ENCODE measurements around the gene CLEC10A.

DNA sequence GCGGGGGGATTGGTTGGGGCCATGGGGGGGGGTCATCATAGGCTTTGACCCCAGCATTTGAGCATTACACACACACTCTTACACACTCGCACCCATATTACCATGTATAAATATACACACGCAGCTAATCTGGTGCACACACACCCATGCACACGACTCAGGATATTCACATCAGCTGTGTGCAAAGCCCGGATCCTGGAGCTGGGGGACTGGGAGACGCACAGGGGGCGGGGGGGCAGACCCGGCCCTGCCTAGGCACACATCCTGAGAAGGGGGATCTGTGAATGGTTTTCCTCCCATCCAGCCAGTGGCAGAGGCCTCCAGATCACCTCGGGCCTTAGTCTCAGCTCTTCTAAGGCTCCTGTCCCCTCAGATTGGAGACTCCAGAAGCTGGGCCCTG is 28.9 kb upstream of the CLEC10A start:
- TF ChIP-seq POLR2A (IDR thresholded peaks at IDR 0.05; ENCODE audit: low read depth, low read length), result no peak
- TF ChIP-seq, protein P1, sequence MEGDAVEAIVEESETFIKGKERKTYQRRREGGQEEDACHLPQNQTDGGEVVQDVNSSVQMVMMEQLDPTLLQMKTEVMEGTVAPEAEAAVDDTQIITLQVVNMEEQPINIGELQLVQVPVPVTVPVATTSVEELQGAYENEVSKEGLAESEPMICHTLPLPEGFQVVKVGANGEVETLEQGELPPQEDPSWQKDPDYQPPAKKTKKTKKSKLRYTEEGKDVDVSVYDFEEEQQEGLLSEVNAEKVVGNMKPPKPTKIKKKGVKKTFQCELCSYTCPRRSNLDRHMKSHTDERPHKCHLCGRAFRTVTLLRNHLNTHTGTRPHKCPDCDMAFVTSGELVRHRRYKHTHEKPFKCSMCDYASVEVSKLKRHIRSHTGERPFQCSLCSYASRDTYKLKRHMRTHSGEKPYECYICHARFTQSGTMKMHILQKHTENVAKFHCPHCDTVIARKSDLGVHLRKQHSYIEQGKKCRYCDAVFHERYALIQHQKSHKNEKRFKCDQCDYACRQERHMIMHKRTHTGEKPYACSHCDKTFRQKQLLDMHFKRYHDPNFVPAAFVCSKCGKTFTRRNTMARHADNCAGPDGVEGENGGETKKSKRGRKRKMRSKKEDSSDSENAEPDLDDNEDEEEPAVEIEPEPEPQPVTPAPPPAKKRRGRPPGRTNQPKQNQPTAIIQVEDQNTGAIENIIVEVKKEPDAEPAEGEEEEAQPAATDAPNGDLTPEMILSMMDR (IDR thresholded peaks at IDR 0.05; ENCODE audit: extremely low read depth in 1 of 2, insufficient read depth in 1 of 2, low read depth in 1 of 2, low read length in 2 of 2), result no peak
- no peak for TF ChIP-seq EZH2 (IDR thresholded peaks at IDR 0.05; ENCODE audit: borderline replicate concordance, low read depth, low read length, severe bottlenecking)
- TF ChIP-seq POLR2AphosphoS5 (IDR thresholded peaks at IDR 0.05; ENCODE audit: insufficient read depth, low read depth, low read length), result no peak
- TF ChIP-seq MYC (IDR thresholded peaks at IDR 0.05; ENCODE audit: low read depth, low read length), result no peak
- TF ChIP-seq, protein P2, sequence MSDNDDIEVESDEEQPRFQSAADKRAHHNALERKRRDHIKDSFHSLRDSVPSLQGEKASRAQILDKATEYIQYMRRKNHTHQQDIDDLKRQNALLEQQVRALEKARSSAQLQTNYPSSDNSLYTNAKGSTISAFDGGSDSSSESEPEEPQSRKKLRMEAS (IDR thresholded peaks at IDR 0.05; ENCODE audit: insufficient read depth, insufficient read length), result no peak
- TF ChIP-seq JUN (IDR thresholded peaks at IDR 0.05; ENCODE audit: borderline replicate concordance, insufficient read depth, insufficient read length, low read depth), result no peak
- TF ChIP-seq GATA2 (IDR thresholded peaks at IDR 0.05; ENCODE audit: insufficient read depth, insufficient read length, low read depth, low read length), result no peak
- TF ChIP-seq FOS (IDR thresholded peaks at IDR 0.05; ENCODE audit: borderline replicate concordance, insufficient read depth, low read length), result no peak

All from endothelial cell of umbilical vein (primary cell).